ENCODE measurements around the gene ELAPOR1. TPM values are rescaled to one million over a fixed set of nuclear protein-coding genes. Genes with fewer than 3 reads are reported as not detected.

The ELAPOR1 gene
- total RNA-seq, 1 donor from 2014 or later, result 14.6 TPM

DNA sequence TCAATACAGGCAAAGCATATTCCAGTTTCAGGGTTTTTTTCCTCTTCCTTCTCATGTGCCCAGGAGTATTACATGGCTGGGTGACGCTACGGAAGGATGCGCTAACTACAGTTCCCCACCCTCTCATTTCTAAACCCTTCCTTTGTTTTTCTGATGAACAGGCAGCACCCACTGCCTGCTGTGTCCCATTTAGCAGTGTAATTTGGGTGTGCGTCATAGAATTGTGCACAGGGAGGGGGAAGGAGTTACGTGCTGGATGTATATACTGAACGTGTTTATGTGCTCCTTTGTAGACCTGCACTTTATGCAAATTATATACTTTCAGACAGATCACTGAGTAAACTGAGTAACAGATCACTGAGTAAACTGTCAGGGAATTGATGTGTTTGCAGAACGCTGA is 44.5 kb downstream of the ELAPOR1 start:
- Mint-ChIP-seq H3K4me1 (ENCODE audit: low read depth) (peaks cover 23% of the 10 kb centered on the region), H3K4me3 (ENCODE audit: low read depth) (no peak overlapping the region), H3K27ac (peak overlapping the region; percentile 25), H3K9me3 (ENCODE audit: low read depth) (no peaks in the 10 kb centered on the region), H3K36me3 (ENCODE audit: insufficient read depth) (no peaks in the 10 kb centered on the region), H3K27me3 (no peaks in the 10 kb centered on the region)
- no peak for DNase-seq (ENCODE audit: low spot score, unreplicated experiment)
- no peak for TF ChIP-seq CTCF (IDR thresholded peaks at IDR 0.05; ENCODE audit: unreplicated experiment)

DNA sequence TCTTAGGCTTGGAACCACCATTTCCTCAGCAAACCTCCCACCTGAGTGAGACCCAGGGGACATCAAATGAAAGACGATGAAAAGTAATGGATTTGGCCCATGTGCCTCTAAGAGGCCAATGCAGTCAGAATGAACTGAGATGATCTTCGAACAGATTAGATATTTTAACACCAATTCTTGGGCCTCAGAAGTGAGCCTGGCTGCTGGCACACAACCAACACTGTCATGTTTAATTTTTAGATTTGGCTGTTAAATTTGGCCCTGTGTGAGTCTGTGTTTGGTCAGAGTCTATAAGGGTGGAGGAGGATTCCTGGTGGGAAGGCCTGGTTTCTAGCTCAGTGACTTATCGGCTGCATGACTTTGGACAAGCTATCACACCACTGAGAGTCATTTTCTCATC is 45.4 kb downstream of the ELAPOR1 start:
- no peak overlapping the region for H3K27ac Mint-ChIP-seq

GRCh38 chr1:109160071-109160840 is 46.3 kb downstream of the ELAPOR1 start:
- no peak for TF ChIP-seq CTCF (IDR thresholded peaks at IDR 0.05; ENCODE audit: unreplicated experiment)
- Mint-ChIP-seq H3K27me3 (no peaks in the 10 kb centered on the region), H3K36me3 (ENCODE audit: insufficient read depth) (no peaks in the 10 kb centered on the region), H3K4me1 (ENCODE audit: low read depth) (peaks cover 23% of the 10 kb centered on the region), H3K9me3 (ENCODE audit: low read depth) (no peaks in the 10 kb centered on the region), H3K27ac (no peak overlapping the region), H3K4me3 (ENCODE audit: low read depth) (no peak overlapping the region)
- no peak for DNase-seq (ENCODE audit: low spot score, unreplicated experiment)

More for the DNA sequence above, 45.4 kb downstream of the ELAPOR1 start:
- peaks cover 23% of the 10 kb centered on the region for H3K4me1 Mint-ChIP-seq (ENCODE audit: low read depth)
- no peaks in the 10 kb centered on the region for H3K36me3 Mint-ChIP-seq (ENCODE audit: insufficient read depth)
- H3K4me3 Mint-ChIP-seq (ENCODE audit: low read depth), result no peak overlapping the region
- no peaks in the 10 kb centered on the region for H3K9me3 Mint-ChIP-seq (ENCODE audit: low read depth)
- DNase-seq (ENCODE audit: low spot score, unreplicated experiment), result no peak
- no peak for TF ChIP-seq CTCF (IDR thresholded peaks at IDR 0.05; ENCODE audit: unreplicated experiment)
- H3K27me3 Mint-ChIP-seq, result no peaks in the 10 kb centered on the region

DNA sequence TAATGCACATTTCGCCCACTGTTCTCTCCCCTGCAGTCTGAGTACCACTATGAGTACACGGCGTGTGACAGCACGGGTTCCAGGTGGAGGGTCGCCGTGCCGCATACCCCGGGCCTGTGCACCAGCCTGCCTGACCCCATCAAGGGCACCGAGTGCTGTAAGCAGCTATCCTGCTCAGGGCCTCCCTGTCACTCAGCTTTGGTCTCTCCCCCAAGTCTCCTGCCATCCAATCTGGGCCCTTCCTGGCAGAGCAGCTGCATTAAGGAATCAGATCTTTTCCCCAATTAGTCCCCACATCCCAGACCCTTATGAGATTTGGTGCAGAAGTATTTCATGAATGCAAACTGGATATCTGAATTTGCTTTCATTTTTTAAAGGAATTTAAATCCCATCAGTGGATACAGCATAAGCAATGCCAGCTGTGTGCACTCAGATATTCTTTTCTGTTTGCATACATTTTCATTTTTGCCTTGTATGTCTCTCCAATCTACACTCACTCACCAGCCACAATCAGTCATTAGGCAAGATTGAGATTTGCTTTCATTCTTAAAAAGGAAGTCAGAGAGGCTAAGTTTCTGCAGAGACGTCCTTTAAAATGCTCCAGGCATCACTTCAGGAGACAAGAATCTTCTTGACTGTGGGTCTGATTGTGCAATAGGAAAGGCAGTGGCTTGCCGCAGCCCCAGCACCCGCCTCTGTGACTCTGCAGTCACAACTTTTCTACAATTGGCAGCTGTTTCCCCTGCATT is 48.1 kb downstream of the ELAPOR1 start:
- peaks cover 20% of the 10 kb centered on the region for H3K4me1 Mint-ChIP-seq (ENCODE audit: low read depth)
- DNase-seq (ENCODE audit: low spot score, unreplicated experiment), result no peak
- TF ChIP-seq CTCF (IDR thresholded peaks at IDR 0.05; ENCODE audit: unreplicated experiment), result no peak
- H3K27me3 Mint-ChIP-seq, result no peaks in the 10 kb centered on the region
- no peaks in the 10 kb centered on the region for H3K36me3 Mint-ChIP-seq (ENCODE audit: insufficient read depth)
- no peak overlapping the region for H3K27ac Mint-ChIP-seq
- no peaks in the 10 kb centered on the region for H3K9me3 Mint-ChIP-seq (ENCODE audit: low read depth)
- no peak overlapping the region for H3K4me3 Mint-ChIP-seq (ENCODE audit: low read depth)

DNA sequence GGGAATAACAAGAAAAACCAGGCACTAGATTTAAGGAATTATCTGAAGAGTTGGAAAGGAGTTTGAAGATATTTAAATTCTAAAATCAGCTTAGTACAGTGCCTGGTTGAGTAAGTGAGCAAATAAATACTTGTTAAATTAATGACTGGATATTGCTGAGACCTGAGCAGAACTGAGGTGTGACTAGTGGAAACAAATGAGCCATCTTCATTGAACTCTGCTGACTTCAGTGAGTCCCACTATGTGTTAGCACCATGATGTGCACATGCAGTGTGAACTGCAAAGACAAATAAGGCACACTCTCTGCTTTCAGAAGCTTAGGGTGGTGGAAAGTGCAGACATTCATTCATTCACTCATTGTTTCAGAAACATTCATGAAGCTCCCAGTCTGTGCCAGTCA is 48.7 kb downstream of the ELAPOR1 start:
- H3K4me3 Mint-ChIP-seq (ENCODE audit: low read depth), result no peak overlapping the region

More for the DNA sequence above, 48.7 kb downstream of the ELAPOR1 start:
- Mint-ChIP-seq H3K27me3 (no peaks in the 10 kb centered on the region), H3K36me3 (ENCODE audit: insufficient read depth) (no peaks in the 10 kb centered on the region), H3K4me1 (ENCODE audit: low read depth) (peaks cover 17% of the 10 kb centered on the region), H3K9me3 (ENCODE audit: low read depth) (no peaks in the 10 kb centered on the region), H3K27ac (no peak overlapping the region)
- no peak for TF ChIP-seq CTCF (IDR thresholded peaks at IDR 0.05; ENCODE audit: unreplicated experiment)
- no peak for DNase-seq (ENCODE audit: low spot score, unreplicated experiment)

Measured in progenitor cell of endocrine pancreas (in vitro differentiated cells).